Caco-2 (cell line): ENCODE results near the gene ANGEL2. TPM values are rescaled to one million over a fixed set of nuclear protein-coding genes. Genes with fewer than 3 reads are reported as not detected.

Experiments
- BruUV-seq: library from RNA; stranded (reverse); fragments of 400-500 nt; replicated peaks from 2 replicates; lab custom pipeline; 2021; lab: Mats Ljungman, UMichigan
- CTCF ChIA-PET: fragments of 300-600 bp; sonication (Branson Sonifier 250); formaldehyde crosslinking; loops from one replicate; lab custom pipeline; 2022; ENCODE audit warnings: antibody characterized with exemption; lab: Charles Lee
- POLR2A ChIA-PET: fragments of 300-600 bp; sonication (Branson Sonifier 250); formaldehyde crosslinking; loops from one replicate; lab custom pipeline; 2022; ENCODE audit warnings: antibody characterized with exemption; lab: Charles Lee
- DNase-seq, 2 experiments: peaks; one replicate each; pipeline versions ENCODE4 v3.0.0 to v3.0.0-alpha.2; 2020 to 2022
- H3K27me3 ChIP-seq: replicated peaks from 2 replicates; pipeline ENCODE4 v1.6.0; 2011; ENCODE audit warnings: low read length; ENCODE audit not compliant: control insufficient read depth, insufficient read depth
- H3K36me3 ChIP-seq: 2 replicates; pipeline ENCODE4 v1.5.1; 2011; ENCODE audit warnings: low read length; ENCODE audit not compliant: control insufficient read depth, insufficient read depth
- H3K4me1 ChIP-seq: fragments of 250-450 bp; sonication (Bioruptor Pico); 2 replicates; pipeline ENCODE4 v1.5.1; 2020; ENCODE audit warnings: mild to moderate bottlenecking
- H3K4me3 ChIP-seq: 2 replicates; pipeline ENCODE4 v1.5.1; 2011; ENCODE audit warnings: low read depth, mild to moderate bottlenecking, control low read depth, low read length
- H3K9me3 ChIP-seq: fragments of 250-450 bp; sonication (Bioruptor Pico); 2 replicates; pipeline ENCODE4 v1.5.1; 2020; ENCODE audit warnings: mild to moderate bottlenecking, moderate library complexity
- H3K27ac Mint-ChIP-seq: one replicate; pipeline ENCODE4 v1.8.0; 2022; ENCODE audit warnings: mixed read lengths; ENCODE audit not compliant: unreplicated experiment
- H3K27me3 Mint-ChIP-seq: one replicate; pipeline ENCODE4 v1.8.0; 2022; ENCODE audit warnings: mixed read lengths; ENCODE audit not compliant: insufficient read depth, unreplicated experiment
- H3K36me3 Mint-ChIP-seq: one replicate; pipeline ENCODE4 v1.8.0; 2022; ENCODE audit warnings: mild to moderate bottlenecking, mixed read lengths; ENCODE audit not compliant: insufficient read depth, unreplicated experiment
- H3K4me1 Mint-ChIP-seq: one replicate; pipeline ENCODE4 v1.8.0; 2022; ENCODE audit warnings: low read depth, mixed read lengths; ENCODE audit not compliant: unreplicated experiment
- H3K4me3 Mint-ChIP-seq: one replicate; pipeline ENCODE4 v1.8.0; 2022; ENCODE audit warnings: mild to moderate bottlenecking, moderate library complexity, mixed read lengths; ENCODE audit not compliant: unreplicated experiment
- H3K9me3 Mint-ChIP-seq: one replicate; pipeline ENCODE4 v1.8.0; 2022; ENCODE audit warnings: mixed read lengths; ENCODE audit not compliant: unreplicated experiment
- intact Hi-C: fragments of 100-400 bp; cut with micrococcal nuclease; formaldehyde crosslinking; loops from one replicate; pipeline ENCODE4 v1.10.0; 2022; ENCODE audit not compliant: unreplicated experiment
- total RNA-seq: library from RNA; stranded (reverse); gene quantifications from 2 replicates; pipeline ENCODE4 v1.2.3, GENCODE V29; 2022
- TF ChIP-seq, protein P1 (sequence below), 2 experiments: fragments of 200-600 bp in 1 of 2; IDR thresholded peaks; 1 replicate in 1 of 2; 2 replicates in 1 of 2; pipeline versions ENCODE4 v1.5.1 to v1.8.0; 2011 to 2022; ENCODE audit warnings: antibody characterized with exemption in 1 of 2, control low read depth in 1 of 2, inconsistent platforms in 1 of 2, low read depth in 1 of 2, low read length in 1 of 2, mild to moderate bottlenecking in 1 of 2, moderate library complexity in 1 of 2; ENCODE audit not compliant: insufficient read depth in 1 of 2, severe bottlenecking in 1 of 2, unreplicated experiment in 1 of 2

Gene ANGEL2
- total RNA-seq, 1 experiment from 2014 or later = 34.8 TPM

DNA sequence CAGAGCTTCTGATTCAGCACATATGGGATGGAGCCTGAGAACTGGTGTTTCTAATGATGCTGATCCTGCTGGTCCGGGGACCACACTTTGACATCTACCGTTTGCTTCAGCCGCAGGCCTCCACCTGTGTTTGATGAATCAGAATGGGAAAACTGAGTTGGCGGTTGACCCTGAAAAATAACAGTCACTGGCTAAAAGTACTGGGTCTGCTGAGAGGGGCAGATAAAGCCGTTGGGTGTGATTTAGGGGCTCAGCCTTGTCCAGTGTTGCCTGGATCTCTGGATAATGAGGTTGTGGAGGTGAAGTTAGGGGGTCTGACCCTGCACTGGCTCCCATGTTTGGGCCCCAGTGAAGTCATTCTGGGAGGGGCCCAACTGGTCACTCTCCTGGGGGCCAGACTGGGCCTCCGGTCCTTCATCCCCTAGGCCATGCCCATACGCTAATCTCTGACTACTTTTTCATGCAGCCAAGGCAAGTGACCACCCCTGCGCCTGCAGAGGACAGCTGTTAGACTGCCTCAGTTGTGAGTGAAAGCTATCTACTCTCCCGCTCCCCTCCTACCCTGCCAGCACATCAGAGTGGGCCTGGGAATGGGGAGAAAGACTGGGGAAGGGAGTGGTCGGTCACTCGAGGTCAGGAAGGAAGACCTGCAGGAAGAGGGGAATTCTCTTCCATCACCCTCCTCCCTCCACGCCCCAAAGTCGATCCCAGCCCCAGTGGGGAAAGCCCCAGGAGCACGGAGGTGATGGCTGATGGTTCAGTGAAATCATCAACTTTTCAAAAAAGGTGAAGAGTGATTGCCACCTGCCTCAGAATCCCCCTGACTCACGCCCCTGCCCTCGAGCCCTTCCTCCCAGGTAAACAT, 37.7 kb downstream of the ANGEL2 start:
- Mint-ChIP-seq H3K4me3 (no peak overlapping the region), H3K36me3 (no peaks in the 10 kb centered on the region), H3K27ac (no peak overlapping the region), H3K4me1 (no peaks in the 10 kb centered on the region), H3K27me3 (no peaks in the 10 kb centered on the region), H3K9me3 (no peaks in the 10 kb centered on the region)
- Histone ChIP-seq H3K36me3 (no peaks in the 10 kb centered on the region), H3K27me3 (no peaks in the 10 kb centered on the region), H3K9me3 (no peaks in the 10 kb centered on the region), H3K4me1 (no peaks in the 10 kb centered on the region), H3K4me3 (no peak overlapping the region)
- TF ChIP-seq, protein P1, sequence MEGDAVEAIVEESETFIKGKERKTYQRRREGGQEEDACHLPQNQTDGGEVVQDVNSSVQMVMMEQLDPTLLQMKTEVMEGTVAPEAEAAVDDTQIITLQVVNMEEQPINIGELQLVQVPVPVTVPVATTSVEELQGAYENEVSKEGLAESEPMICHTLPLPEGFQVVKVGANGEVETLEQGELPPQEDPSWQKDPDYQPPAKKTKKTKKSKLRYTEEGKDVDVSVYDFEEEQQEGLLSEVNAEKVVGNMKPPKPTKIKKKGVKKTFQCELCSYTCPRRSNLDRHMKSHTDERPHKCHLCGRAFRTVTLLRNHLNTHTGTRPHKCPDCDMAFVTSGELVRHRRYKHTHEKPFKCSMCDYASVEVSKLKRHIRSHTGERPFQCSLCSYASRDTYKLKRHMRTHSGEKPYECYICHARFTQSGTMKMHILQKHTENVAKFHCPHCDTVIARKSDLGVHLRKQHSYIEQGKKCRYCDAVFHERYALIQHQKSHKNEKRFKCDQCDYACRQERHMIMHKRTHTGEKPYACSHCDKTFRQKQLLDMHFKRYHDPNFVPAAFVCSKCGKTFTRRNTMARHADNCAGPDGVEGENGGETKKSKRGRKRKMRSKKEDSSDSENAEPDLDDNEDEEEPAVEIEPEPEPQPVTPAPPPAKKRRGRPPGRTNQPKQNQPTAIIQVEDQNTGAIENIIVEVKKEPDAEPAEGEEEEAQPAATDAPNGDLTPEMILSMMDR (IDR thresholded peaks at IDR 0.05; ENCODE audit: insufficient read depth in 1 of 2, low read depth in 1 of 2, low read length in 1 of 2, severe bottlenecking in 1 of 2, unreplicated experiment in 1 of 2) = no peak
- CTCF ChIA-PET = no interaction called here
- intact Hi-C loops = no loop called here
- no TSS peak for BruUV-seq
- POLR2A ChIA-PET = no interaction called here
- no peak for DNase-seq

DNA sequence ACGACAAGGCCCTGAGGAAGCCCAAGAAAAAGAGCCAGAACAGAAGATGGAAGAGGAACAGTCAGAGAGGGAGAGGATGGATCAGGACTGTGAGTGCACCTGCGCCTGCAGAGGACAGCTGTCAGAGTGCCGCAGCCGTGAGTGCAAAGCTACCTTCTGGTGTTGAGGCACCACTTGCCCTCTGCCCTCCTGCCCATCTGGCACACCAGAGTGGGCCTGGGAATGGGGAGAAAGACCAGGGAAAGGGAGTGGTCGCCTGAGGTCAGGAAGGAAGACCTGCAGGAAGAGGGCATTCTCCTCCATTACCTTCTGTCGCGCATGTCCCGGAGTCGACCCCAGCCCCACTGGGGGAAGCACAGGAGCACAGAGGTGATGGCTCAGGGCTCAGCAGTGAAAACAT, 39.1 kb downstream of the ANGEL2 start:
- Histone ChIP-seq H3K4me3 (no peak overlapping the region), H3K9me3 (no peaks in the 10 kb centered on the region), H3K27me3 (no peaks in the 10 kb centered on the region), H3K4me1 (no peaks in the 10 kb centered on the region), H3K36me3 (no peaks in the 10 kb centered on the region)
- Mint-ChIP-seq H3K36me3 (no peaks in the 10 kb centered on the region), H3K4me3 (no peak overlapping the region), H3K27me3 (no peaks in the 10 kb centered on the region), H3K9me3 (no peaks in the 10 kb centered on the region), H3K27ac (peak overlapping the region; percentile 31), H3K4me1 (no peaks in the 10 kb centered on the region)
- TF ChIP-seq, protein P1 (IDR thresholded peaks at IDR 0.05; ENCODE audit: insufficient read depth in 1 of 2, low read depth in 1 of 2, low read length in 1 of 2, severe bottlenecking in 1 of 2, unreplicated experiment in 1 of 2) = no peak
- intact Hi-C loops = no loop called here
- POLR2A ChIA-PET = no interaction called here
- CTCF ChIA-PET = interaction anchor here (0.6 kb wide), 1 partner anchor 29 kb away, joined by 6 read pairs; no protein-coding TSS in a partner anchor
- no TSS peak for BruUV-seq
- DNase-seq = no peak

DNA sequence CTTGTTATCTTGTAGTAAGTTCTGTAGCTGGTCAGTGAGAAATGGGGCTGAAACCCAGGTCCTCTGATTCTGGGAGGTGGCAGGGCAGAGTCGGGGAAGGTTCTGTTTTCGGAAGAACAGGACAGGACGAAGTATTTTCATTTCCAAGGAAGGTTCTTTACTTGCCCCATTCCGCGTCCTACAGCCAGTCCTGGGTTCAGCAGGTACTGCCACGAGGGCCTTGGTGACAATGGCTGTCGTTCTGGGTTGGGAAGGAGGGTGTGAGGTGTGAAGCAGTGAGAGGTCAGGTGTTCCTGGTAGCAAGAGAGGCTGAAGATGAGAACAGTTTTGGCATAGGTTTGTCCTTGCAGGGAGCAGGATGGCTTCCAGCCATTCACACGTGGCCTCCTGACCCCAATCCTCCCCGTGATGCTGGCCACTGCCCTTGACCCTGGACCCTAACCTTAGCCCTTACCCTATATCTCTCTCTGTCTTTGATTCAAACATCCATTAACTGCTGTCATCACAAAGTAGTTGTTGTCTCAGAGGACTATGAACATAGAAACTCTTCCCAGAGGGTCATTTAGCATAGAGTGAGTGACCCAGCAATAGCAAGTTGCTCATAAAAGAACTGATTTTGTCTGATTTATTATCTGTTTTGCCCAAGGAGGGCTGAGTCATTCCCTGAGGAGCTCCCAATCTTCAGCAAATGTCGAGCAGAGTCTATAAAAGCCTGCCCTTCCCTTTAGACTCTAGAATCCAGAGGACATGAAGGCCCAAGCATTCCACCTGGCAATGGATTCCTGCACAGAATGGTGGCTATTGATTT, 40.4 kb downstream of the ANGEL2 start:
- POLR2A ChIA-PET = no interaction called here
- BruUV-seq = no TSS peak
- H3K4me1 Mint-ChIP-seq = no peaks in the 10 kb centered on the region

More for the DNA sequence above, 40.4 kb downstream of the ANGEL2 start:
- Mint-ChIP-seq H3K27me3 (no peaks in the 10 kb centered on the region), H3K4me3 (no peak overlapping the region), H3K36me3 (no peaks in the 10 kb centered on the region), H3K27ac (no peak overlapping the region), H3K9me3 (no peaks in the 10 kb centered on the region)
- H3K9me3 ChIP-seq = no peaks in the 10 kb centered on the region
- no peaks in the 10 kb centered on the region for H3K4me1 ChIP-seq
- no peaks in the 10 kb centered on the region for H3K36me3 ChIP-seq
- H3K4me3 ChIP-seq = no peak overlapping the region
- intact Hi-C loops = no loop called here
- no peaks in the 10 kb centered on the region for H3K27me3 ChIP-seq
- TF ChIP-seq, protein P1 (IDR thresholded peaks at IDR 0.05; ENCODE audit: insufficient read depth in 1 of 2, low read depth in 1 of 2, low read length in 1 of 2, severe bottlenecking in 1 of 2, unreplicated experiment in 1 of 2) = no peak
- CTCF ChIA-PET = no interaction called here
- DNase-seq = no peak
